NCI-H2196 (cell line): ENCODE results near the gene CUBN.

Source experiments
- DNase-seq: peaks from one replicate; lab custom pipeline; 2025; ENCODE audit not compliant: unreplicated experiment; lab: John Stamatoyannopoulos, UW

CUBN gene

DNA sequence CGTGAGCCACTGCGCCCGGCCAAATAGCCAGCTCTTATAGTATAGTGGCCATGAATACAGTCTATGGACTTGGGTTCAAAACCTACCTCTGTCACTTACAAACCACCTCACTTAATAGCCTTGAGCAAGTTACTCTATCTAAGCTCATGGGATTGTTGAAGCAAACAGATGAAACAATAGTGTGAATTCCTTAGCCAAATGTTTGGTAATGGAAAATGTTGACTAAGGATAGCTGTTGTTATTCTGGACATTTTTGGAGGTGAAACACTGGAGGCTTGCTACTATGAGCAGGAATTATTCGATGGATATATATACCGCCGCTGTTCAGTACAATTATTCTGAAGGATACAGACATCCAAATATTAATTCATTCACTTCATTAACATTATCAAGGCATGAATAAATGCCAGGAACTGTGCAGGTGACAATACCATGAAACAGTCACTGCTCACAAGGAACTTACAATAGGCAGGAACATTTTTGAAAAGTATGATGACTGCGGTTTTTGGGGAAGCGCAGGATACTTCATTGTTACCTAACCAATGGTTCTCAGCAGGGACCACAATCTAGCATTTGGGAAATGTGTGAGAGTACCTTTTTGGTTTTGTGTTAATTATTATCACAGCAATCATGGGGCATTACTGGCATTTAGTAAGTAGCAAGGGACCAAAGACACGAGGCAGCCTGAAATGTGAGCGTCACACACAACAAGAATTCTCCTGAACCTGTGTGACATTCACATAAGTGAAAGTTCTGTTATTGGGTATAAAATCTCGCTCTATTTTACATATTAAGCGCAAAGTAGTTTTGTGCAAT is 55.7 kb downstream of the CUBN start:
- DNase-seq, result no peak

- DNase-seq, result no peak
Observed at GRCh38 chr10:17068953-17069352, 60.7 kb downstream of the CUBN start.

DNA sequence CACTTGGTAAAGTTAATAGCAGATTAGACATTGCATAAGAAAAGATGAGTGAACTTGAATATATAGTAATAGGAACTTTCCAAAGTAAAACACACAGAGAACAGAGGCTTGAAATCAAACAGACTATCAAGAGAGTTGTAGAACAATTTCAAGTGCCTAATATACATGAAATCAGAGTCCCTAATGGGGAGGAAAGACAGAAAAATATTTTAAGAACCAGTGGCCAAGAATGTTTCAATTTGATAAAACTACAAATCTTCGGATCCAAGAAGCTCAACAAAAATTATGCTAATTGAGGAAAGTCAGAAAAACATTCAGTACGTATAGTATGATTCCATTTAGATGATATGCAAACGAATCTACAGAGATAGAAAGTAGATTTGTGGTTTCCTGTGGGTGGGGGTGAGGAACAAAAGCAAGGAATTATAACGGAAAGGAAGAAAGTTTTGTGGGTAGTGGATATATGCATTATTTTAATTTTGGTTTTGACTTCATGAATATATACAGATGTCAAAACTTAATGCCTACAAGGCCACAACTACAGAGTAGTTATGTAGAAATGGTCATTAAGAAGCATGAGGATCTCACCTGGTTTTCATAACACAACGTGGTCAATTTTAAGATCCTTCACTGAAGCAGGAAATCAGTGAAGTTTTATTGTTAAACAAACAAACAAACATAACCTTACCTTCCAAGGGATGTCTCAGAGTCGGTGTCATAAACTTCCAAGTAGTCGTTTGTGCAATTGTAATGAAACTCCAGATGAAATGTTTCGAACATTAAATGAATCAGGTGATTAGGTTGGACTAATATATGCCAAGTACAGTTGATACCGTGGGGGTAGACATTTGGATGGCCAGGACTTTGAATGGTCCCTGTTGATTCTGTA is 62.0 kb downstream of the CUBN start:
- DNase-seq, result no peak

DNA sequence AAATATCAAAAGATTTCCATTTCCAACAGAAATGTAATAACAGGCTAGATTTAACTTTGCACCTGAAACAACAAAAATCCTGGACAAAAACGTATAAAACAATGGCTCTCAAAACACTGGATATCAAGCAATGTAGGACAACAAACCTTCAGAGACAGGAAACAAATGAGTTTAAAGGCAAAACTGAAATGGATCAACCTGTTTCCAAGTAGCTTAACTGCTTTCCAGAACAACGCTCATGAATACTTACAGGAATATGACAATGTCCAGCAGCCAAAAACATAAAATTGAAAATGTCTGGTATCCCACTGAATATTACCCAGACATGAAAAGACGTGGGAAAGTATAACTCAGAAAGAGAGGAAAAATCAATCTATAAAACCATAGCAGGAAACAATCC is 62.8 kb downstream of the CUBN start:
- DNase-seq, result no peak

GRCh38 chr10:17066000-17066399 is 63.6 kb downstream of the CUBN start:
- DNase-seq, result no peak

DNA sequence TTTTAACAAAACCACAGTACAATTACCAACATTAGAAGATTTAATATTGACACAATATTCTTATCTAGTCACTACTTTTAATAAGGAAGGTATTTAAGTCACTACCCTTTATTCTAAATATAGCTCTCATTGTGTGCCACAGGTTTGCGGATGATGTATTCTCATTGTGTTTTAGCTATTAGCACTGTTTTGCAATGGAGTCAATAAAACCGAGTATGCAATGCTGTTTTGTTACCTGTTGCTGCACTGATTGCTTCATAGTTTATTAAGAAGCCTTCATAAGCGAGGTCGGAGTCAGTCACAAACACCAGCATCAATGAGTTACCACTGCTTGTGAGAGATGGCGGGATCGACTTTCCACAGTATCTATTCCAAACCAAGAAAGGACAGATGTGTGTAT is 64.3 kb downstream of the CUBN start:
- no peak for DNase-seq

- DNase-seq, result no peak
Observed at GRCh38 chr10:17064435-17064834, 65.2 kb downstream of the CUBN start.

- no peak for DNase-seq
Observed at GRCh38 chr10:17062955-17063484, 66.6 kb downstream of the CUBN start.

DNA sequence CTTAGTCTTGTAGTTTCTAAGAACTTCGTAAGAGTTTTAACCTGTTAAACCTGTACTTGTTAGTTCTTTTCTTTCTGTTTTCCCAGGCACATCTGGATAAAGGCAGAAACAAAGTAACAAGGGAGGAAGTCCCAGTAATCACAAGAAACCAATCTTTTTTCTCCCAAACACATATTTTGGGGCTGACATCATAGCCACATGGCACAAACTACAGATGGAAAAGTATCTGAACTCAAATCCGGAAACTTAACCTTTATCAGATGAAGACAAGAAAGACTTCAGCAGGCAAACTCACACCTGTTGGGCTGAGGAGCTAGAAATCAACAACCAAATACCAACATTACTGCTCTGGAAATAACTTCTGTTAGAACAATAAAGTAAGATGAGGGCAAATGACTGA is 67.1 kb downstream of the CUBN start:
- no peak for DNase-seq

- no peak for DNase-seq
Observed at GRCh38 chr10:17062009-17062408, 67.6 kb downstream of the CUBN start.

- no peak for DNase-seq
Observed at GRCh38 chr10:17061418-17061817, 68.2 kb downstream of the CUBN start.

DNA sequence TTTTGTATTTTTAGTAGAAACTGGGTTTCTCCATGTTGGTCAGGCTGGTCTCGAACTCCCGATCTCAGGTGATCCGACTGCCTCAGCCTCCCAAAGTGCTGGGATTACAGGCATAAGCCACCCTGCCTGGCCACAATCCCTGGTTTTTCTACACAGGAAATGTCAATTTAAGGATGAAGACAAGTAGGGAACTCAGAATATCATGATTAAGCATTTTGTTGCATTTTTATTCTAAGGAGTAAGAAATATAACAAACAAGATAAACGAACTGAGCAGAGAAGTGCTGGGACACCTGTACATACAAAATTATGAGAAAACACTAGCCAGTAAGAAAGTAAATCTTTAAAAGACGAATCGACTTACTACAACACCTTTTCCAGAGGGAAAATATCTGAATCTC is 69.3 kb downstream of the CUBN start:
- no peak for DNase-seq

DNA sequence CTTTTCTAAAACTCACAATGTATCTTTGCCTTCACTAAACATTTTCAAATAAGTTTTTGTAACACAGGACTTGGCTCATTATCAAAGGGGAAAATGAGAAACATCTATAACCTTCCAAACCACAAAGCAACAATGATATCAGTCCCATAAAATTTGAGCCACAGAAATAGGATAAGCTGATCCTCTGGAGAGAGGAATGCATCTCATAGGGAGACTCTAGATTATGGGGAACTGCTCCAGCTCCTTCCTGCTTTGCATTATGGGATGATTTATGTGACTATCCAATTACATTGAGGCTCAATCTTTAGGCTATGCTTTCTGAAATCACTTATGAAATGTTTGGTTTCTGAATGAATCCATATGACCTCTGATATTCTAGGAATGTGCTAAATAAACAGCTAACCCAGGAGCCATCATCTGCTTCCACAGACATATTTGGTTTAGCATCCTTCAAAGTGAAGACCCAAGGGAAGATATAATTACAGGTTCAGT is 70.4 kb downstream of the CUBN start:
- DNase-seq, result no peak

DNA sequence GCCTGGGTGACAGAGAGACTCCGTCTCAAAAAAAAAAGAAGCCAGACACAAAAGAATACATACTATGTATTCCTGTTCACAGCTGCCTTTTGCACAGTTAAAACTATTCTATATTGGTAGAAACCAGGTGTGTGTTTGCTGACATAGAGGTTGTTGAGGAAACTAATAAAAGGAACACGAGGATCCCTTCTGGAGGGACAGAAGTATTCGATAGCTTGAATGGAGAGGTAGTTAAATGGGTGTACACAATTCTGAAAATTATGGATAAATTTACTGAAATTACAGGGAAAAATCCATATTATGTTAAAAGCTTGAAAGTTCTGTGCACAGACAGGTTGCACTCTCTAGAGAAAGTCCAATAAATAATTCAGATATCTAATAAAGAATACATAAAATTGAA is 71.5 kb downstream of the CUBN start:
- DNase-seq, result no peak

GRCh38 chr10:17056781-17057428 is 72.7 kb downstream of the CUBN start:
- DNase-seq, result no peak

DNA sequence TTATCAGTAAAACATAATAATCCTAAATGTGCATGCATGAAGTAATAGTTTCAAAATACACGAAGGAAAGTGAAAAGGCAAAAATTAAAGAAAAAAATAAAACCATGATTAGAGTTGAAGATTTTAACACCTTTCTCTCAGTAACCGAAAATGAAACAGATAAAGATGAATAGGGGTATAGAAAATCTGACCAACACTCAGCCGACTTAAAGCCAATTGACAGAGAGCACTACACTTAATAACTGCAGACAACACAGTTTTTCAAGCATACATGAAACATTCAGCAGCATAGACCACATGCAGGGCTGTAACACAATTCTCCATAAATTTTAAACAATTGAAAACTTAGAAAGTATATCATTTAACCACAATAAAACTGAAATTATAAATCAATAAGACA is 76.1 kb downstream of the CUBN start:
- no peak for DNase-seq

DNA sequence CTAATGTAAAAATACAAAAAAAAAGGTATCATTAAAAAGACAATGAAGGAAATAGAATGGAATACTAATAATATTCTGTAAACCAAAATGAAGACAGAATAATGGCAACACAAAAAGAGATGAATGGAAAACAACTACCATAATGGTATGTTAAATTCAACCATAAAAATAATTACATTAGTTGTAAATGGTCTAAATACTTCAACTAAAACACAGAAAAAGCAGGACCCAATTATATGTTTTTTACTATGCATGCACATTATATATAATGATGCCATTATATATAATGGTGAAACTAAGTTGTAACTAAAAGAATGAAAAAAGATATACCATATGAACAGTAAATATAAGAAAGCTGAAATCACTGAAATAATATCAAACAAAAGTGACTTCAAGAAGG is 76.5 kb downstream of the CUBN start:
- DNase-seq, result no peak

GRCh38 chr10:17051851-17052250 is 77.8 kb downstream of the CUBN start:
- DNase-seq, result no peak

DNA sequence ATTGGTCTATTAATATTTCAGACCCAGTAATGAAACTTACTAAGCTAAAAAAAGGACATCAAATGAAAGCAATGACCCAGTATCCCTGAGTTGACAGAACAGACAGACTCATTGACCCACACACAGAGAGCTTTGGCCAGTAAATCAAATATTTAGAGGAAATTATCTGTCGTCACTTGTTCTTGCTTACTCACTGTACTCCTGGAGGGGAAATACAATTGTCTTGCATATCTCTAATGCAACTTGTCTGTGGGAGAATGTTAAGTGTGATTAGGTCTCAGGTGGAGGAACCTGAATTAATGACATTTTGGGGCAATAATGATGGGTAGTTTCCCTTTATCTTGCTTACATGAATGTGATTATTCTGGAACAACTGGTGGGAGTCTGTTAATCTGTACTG is 80.4 kb downstream of the CUBN start:
- no peak for DNase-seq

- DNase-seq, result no peak
Observed at GRCh38 chr10:17047908-17048307, 81.7 kb downstream of the CUBN start.

DNA sequence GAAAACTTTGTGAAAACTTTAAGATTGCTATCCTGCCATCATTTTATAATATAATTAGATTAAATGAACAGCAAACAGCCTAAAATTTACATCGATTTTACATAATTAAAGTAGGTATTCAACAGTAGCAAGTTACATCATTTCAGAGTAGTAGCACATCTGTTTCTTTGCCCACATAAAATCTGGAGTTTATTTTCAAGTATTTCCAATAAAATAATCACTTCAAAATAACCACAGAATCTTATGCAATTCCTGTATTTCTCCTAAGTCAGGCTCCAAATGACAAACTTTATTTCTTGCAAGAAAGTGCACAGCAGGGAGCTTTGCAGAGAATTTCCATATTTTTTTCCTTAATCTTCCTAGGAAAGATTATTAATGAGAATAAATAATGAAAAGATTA is 82.6 kb downstream of the CUBN start:
- DNase-seq, result no peak
